Body of pancreas (tissue), 4 donors: ENCODE results near the gene PACS2. TPM values are rescaled to one million over a fixed set of nuclear protein-coding genes. Genes with fewer than 3 reads are reported as not detected.
"Not testable (repeated sequence)": the region's sequence is repeated elsewhere in the genome, so short reads cannot be mapped to it uniquely, and the experiment has no call there.

Source experiments
- ATAC-seq: fragments of 150-250 bp; one replicate; pipeline ENCODE4 v1.9.1; 2016
- DNase-seq, 4 donors: peaks; one replicate each; pipeline ENCODE4 v3.0.0-alpha.2; 2019
- H3K27ac ChIP-seq, 4 donors: fragments of 200-600 bp; sonication (generic); 1 replicate in 3 of 4; 2 replicates in 1 of 4; pipeline versions ENCODE4 v1.5.1 to v1.6.1; 2016 to 2019; ENCODE audit warnings: mild to moderate bottlenecking in 1 of 4, mixed read lengths in 1 of 4, moderate library complexity in 1 of 4
- H3K27me3 ChIP-seq, 2 donors: fragments of 200-600 bp; sonication (generic); one replicate each; pipeline ENCODE4 v1.6.0; 2016; ENCODE audit warnings: mild to moderate bottlenecking in 1 of 2
- H3K36me3 ChIP-seq, 2 donors: fragments of 200-600 bp; sonication (generic); replicated peaks in 1 of 2; 2 replicates each; pipeline ENCODE4 v1.5.1; 2016; ENCODE audit warnings: low read depth in 2 of 2; ENCODE audit not compliant: insufficient read depth in 1 of 2
- H3K4me1 ChIP-seq: fragments of 200-600 bp; sonication (generic); one replicate; pipeline ENCODE4 v1.6.0; 2016
- H3K4me3 ChIP-seq, 2 donors: fragments of 200-600 bp; sonication (generic); 1 replicate in 1 of 2; 2 replicates in 1 of 2; pipeline ENCODE4 v1.5.1; 2016 to 2019
- H3K9me3 ChIP-seq, 3 donors: fragments of 200-600 bp; sonication (generic); 1 replicate in 2 of 3; 2 replicates in 1 of 3; pipeline ENCODE4 v1.5.1; 2016
- CTCF ChIP-seq, 7 experiments: fragments of 450-650 bp in 4 of 7; fragments of 200-600 bp in 3 of 7; sonication (generic) in 3 of 7; IDR thresholded peaks; one replicate each; pipeline ENCODE4 v1.5.1; 2016 to 2019; ENCODE audit warnings: antibody characterized with exemption in 7 of 7
- POLR2A ChIP-seq, 3 donors: fragments of 450-650 bp; IDR thresholded peaks; one replicate each; pipeline ENCODE4 v1.6.1; 2016; ENCODE audit warnings: antibody characterized with exemption in 3 of 3, mild to moderate bottlenecking in 2 of 3
- WGBS, 2 donors: methylation state at CpG; one replicate each; pipeline ENCODE4 v1.1.5; 2017; 5-methylcytosine and 5-hydroxymethylcytosine counted together
- intact Hi-C: fragments of 100-400 bp; cut with DNase I; formaldehyde crosslinking; loops from one replicate; pipeline ENCODE4 v1.15.1; 2023
- total RNA-seq, 2 donors: library from RNA; depleted of rRNA; stranded (reverse); fragments of >200 nt; gene quantifications; one replicate each; pipeline ENCODE4 v1.1.0, GENCODE V29; 2016

PACS2 gene
- total RNA-seq, 2 donors from 2014 or later: 56.6 to 102 TPM

GRCh38 chr14:105287249-105288102 lies 27.1 kb upstream of the PACS2 start:
- H3K4me3 ChIP-seq: no peak overlapping the region
- H3K27me3 ChIP-seq: no peaks in the 10 kb centered on the region
- ATAC-seq (no peak), DNase-seq (no peak)
- H3K27ac ChIP-seq: no peak overlapping the region
- intact Hi-C loops: loop anchor here (5.0 kb wide), 1 partner anchor 60 kb away; no protein-coding TSS in a partner anchor
- WGBS, 2 donors: 78 to 85% methylated on average over 18 to 24 of the region's 24 CpGs
- no peaks in the 10 kb centered on the region for H3K36me3 ChIP-seq
- no peaks in the 10 kb centered on the region for H3K9me3 ChIP-seq
- TF ChIP-seq CTCF (IDR thresholded peaks at IDR 0.05) (no peak), POLR2A (IDR thresholded peaks at IDR 0.05) (no peak)
- peaks cover 28% of the 10 kb centered on the region for H3K4me1 ChIP-seq

- not testable (repeated sequence) for ATAC-seq
- intact Hi-C loops: loop anchor here (5.0 kb wide), 1 partner anchor 58 kb away; no protein-coding TSS in a partner anchor
- 73 to 83% methylated on average over 6 of the region's 6 CpGs for WGBS, 2 donors
These were observed 25.6 kb upstream of the PACS2 start for GRCh38 chr14:105288936-105289335.

GRCh38 chr14:105290621-105291346 lies 23.8 kb upstream of the PACS2 start:
- Histone ChIP-seq H3K9me3 (no peaks in the 10 kb centered on the region), H3K27me3 (no peaks in the 10 kb centered on the region), H3K4me1 (peaks cover 22% of the 10 kb centered on the region), H3K4me3 (no peak overlapping the region), H3K27ac (no peak overlapping the region), H3K36me3 (no peaks in the 10 kb centered on the region)
- DNase-seq (no peak), ATAC-seq (no peak)
- intact Hi-C loops: loop anchor here (10.0 kb wide), 1 partner anchor 196 kb away; no protein-coding TSS in a partner anchor
- WGBS, 2 donors: 78 to 90% methylated on average over 11 to 13 of the region's 13 CpGs
- TF ChIP-seq CTCF (IDR thresholded peaks at IDR 0.05): no peak
- no peak for TF ChIP-seq POLR2A (IDR thresholded peaks at IDR 0.05)

More at GRCh38 chr14:105288936-105289335, 25.6 kb upstream of the PACS2 start:
- H3K27ac ChIP-seq, H3K4me3 ChIP-seq, H3K27me3 ChIP-seq, H3K9me3 ChIP-seq, H3K36me3 ChIP-seq, DNase-seq: not testable (repeated sequence)
- H3K4me1 ChIP-seq: peaks cover 25% of the 10 kb centered on the region

- 68 to 93% methylated on average over 8 to 25 of the region's 26 CpGs for WGBS, 2 donors
- DNase-seq (no peak), ATAC-seq (no peak)
These were observed 21.5 kb upstream of the PACS2 start for GRCh38 chr14:105292826-105293711.

More at GRCh38 chr14:105292826-105293711, 21.5 kb upstream of the PACS2 start:
- Histone ChIP-seq H3K4me1 (peaks cover 23% of the 10 kb centered on the region), H3K9me3 (no peaks in the 10 kb centered on the region), H3K4me3 (no peak overlapping the region), H3K27me3 (no peaks in the 10 kb centered on the region), H3K36me3 (no peaks in the 10 kb centered on the region), H3K27ac (no peak overlapping the region)
- TF ChIP-seq POLR2A (IDR thresholded peaks at IDR 0.05): no peak
- no peak for TF ChIP-seq CTCF (IDR thresholded peaks at IDR 0.05)
- intact Hi-C loops: loop anchor here (10.0 kb wide), 1 partner anchor 198 kb away; no protein-coding TSS in a partner anchor
